GM21786 (cell line): ENCODE data around the gene ZNF821.
"Not testable (repeated sequence)": the region's sequence is repeated elsewhere in the genome, so short reads cannot be mapped to it uniquely, and the experiment has no call there.

ENCODE experiments used
- ATAC-seq: cut with Tn5 transposase; IDR thresholded peaks from one replicate; pipeline ENCODE4 v1.9.1; 2021; ENCODE audit not compliant: unreplicated experiment

The ZNF821 gene

DNA sequence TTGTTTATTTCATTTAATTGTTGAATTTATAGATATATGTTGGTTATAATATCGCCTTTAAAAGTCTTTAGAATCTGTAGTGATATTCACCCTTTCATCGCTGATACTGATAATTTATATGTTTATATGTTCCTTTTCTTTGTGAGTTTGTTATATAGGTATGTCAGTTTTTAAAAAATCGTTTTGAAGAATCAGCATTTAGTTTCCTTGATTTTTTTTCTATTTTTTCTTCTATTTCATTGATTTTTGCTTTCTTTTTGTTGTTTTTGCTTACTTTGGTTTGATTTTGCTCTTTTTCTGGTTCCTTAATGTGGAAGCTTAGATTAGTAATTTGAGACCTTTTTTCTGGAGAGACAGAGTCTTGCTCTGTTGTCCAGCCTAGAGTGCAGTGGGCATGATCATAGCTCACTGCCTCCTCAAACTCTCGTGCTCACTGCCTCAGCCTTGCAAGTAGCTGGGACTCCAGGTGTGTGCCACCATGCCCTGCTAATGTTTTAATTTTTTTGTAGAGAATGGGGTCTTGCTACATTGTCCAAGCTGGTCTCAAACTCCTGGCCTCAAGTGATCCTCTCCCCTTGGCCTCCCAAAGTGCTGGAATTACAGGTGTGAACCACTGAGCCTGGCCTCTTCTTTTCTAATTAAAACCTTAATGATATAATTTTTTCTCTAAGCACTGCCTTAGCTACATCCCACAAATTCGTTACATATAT lies 18.8 kb upstream of the ZNF821 start:
- ATAC-seq, result no peak

DNA sequence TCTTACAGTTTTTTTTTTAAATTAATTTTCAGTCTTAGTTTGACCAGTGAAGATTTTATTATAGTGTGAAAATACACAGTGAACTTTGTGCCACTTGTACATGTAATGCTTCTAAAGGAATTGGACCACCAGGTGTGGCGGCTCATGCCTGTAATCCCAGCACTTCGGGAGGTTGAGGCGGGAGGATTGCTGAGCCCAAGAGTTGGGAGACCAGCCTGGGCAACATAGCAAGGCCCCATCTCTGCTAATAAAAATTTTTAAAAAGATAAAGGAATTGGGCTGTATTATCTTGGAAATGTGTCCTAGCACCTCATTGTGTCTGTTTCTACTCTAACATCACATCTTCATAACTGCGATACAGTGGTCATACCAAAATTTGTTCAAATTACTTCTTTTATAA lies 15.2 kb upstream of the ZNF821 start:
- ATAC-seq, result no peak

- ATAC-seq, result no peak
Measured at GRCh38 chr16:71896764-71897368, 12.9 kb upstream of the ZNF821 start.

DNA sequence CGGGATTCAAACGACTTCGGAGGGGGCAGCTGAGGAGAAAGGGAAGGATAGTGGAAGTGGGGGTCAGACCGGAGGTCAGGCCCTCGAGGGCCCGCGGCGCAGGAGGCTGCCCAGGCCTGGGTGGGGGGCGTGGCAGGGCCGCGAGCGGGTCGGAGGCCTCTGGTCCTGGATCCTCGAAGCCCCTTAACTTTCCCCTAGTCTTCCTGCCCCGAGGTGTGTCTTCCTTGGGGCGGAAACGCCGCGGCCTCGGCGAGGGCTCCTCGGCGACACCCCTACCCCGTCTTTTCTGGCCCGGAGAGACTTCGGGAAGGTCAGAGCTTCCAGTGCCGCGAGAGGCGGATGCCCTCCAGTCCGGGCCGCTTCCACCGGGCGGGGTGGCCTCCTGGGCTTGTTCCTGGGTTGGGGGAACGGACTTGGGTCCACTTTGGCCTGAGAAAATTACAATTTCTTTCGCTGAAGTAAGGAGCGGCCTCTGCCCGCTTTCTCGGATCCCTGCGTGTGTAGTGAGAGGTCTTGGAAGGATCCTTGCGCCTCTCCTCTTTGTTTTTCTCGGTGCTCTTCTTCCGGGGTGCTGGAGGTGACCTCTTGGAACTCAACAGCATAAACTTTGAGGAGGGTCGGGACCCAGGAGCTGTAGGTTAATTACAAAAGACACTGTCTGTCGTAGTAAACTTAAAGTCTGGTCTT lies 11.8 kb upstream of the ZNF821 start:
- peak; percentile 9 for ATAC-seq

- ATAC-seq, result peak; percentile 79
Measured at GRCh38 chr16:71894921-71895678, 11.1 kb upstream of the ZNF821 start, which contains the start of gene IST1. IST1 (plus strand) TSS chr16:71895531; CDS start chr16:71915641, 20,110 bp downstream.

DNA sequence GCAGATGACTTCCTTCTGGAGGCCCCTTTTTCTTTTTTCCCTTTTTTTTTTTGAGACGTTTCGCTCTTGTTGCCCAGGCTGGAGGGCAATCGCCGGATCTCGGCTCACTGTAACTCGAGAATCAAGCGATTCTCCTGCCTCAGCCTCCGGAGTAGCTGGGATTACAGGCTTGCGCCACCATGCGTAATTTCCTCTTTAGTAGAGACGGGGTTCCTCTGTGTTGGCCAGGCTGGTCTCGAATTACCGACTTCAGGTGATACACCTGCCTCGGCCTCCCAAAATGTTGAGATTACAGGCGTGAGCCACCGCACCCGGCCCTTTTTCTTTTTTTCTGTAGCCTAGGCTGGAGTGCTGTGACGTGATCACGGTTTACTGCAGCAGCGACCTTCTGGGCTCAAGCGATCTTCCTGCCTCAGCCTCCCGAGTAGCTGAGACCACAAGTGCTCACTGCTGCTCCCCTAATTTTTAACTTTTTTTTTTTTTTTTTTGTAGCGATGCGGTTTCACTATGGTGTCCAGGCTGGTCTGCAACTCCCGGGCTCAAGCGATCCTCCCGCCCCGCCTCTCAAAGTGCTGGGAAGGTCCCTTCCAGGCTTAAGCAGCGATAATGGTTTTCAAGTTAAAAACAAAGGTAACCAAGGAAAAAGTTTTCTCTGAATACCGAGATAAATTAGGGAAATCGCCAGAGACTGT lies 10.4 kb upstream of the ZNF821 start:
- ATAC-seq, result peak; percentile 26

DNA sequence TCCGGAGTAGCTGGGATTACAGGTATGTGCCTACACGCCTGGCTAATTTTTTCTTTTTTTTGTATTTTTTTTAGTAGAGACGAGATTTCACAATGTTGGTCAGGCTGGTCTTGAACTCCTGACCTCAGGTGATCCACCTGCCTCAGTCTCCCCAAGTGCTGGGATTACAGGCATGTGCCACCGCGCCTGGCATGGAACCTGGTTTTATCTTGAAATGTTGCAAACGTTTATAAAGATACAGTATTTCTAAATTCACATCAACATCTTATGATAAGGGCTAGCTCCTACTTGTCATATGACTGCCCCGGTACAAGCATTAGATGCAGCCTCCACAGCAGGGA lies 9.9 kb upstream of the ZNF821 start:
- ATAC-seq, result no peak

DNA sequence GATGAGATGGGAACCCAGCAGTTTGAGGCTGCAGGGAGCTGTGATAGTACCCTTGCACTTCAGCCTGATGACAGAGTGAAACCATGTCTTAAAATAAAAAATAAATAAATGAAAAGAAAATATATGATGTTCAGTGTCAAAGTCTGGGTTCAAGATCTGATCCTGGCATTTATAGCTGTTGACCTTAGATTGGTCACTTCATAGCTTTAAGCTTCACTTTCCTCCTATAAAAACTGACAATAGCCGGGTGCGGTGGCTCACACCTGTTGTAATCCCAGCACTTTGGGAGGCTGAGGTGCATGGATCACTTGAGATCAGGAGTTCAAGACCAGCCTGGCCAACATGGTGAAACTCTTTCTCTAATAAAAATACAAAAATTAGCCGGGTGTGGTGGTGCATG lies 5.2 kb upstream of the ZNF821 start:
- ATAC-seq, result no peak

DNA sequence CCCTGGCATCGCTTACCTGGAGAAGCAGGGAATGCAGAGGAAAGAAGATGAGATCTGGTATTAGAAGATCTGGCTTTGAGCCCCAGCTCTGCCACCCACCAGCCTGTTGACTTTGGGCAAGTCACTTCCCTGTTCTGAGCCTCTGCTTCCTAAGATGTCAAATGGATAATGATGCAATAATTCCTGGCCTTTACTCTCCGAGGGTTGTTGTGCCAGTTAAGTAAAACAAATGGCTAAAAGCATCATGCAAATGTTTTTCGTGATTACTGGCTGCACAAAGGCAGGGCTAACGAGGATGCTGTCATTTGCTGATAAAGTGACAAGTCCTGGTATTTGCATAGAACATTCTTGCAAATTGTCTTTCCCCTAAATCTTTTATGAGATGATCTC lies 1.3 kb upstream of the ZNF821 start:
- ATAC-seq, result no peak

- peak; percentile 35 for ATAC-seq
Measured at GRCh38 chr16:71883168-71883848, 674 bp downstream of the ZNF821 start.

- peak; percentile 43 for ATAC-seq
Measured at GRCh38 chr16:71882505-71883167, 1.3 kb downstream of the ZNF821 start.

- ATAC-seq, result no peak
Measured at GRCh38 chr16:71880176-71880575, 3.8 kb downstream of the ZNF821 start.

DNA sequence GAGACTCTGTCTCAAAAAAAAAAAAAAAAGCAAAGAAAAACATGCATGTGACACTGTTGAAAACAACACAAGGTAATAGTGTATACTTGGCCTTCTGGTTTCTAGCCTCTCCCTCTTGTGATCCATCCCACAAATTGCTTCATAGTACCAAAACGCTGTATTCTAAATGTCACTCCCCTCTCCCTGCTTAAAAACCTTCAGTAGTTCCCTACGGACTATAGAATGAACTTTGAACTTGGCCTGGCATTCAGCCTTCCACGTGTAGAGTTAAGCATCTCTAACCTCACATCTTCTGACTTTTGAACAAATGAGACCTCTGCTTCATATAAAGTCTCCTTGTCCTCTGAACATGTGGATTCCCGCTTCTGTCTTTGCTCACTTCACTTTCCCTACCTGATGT lies 5.1 kb downstream of the ZNF821 start:
- no peak for ATAC-seq

- no peak for ATAC-seq
Measured at GRCh38 chr16:71873199-71873598, 10.8 kb downstream of the ZNF821 start.

- no peak for ATAC-seq
Measured at GRCh38 chr16:71870818-71871217, 13.2 kb downstream of the ZNF821 start.

DNA sequence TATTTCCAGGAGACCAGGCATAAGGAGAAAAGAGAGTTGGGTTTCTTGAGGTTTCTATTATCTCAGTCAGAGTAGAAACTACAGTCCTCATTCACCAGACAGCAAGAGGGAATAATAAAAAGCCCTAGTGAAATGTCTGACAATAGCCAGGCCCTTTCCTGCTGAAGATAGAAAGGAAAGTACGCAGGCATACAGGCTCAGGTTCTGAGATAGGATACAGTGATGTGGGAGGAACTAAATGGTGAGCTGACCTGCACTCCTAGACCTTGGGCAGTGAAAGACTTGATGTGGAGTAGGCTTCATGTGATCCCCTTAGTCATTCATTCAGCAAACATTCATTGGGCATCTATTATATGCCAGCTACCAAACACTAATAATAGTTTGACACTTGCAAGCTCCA lies 14.9 kb downstream of the ZNF821 start:
- no peak for ATAC-seq

GRCh38 chr16:71867939-71868338 lies 16.0 kb downstream of the ZNF821 start:
- ATAC-seq, result no peak

- not testable (repeated sequence) for ATAC-seq
Measured at GRCh38 chr16:71867175-71867574, 16.8 kb downstream of the ZNF821 start.

- no peak for ATAC-seq
Measured at GRCh38 chr16:71865173-71865863, 18.7 kb downstream of the ZNF821 start.
